Left forelimb (tissue), 1 donor: ENCODE results near the gene RAF1.

Experiments
- DNase-seq: peaks from one replicate; pipeline ENCODE4 v3.0.0-alpha.2; 2018; ENCODE audit warnings: low spot score

The RAF1 gene

GRCh38 chr3:12591456-12591855 is 72.5 kb downstream of the RAF1 start:
- no peak for DNase-seq

- no peak for DNase-seq
Measured at GRCh38 chr3:12590096-12590495, 73.8 kb downstream of the RAF1 start.

GRCh38 chr3:12588039-12589009 is 75.6 kb downstream of the RAF1 start:
- no peak for DNase-seq

- DNase-seq: no peak
Measured at GRCh38 chr3:12586403-12586802, 77.5 kb downstream of the RAF1 start.

- DNase-seq: no peak
Measured at GRCh38 chr3:12585970-12586369, 77.9 kb downstream of the RAF1 start.

GRCh38 chr3:12585181-12585580 is 78.7 kb downstream of the RAF1 start:
- DNase-seq: no peak

GRCh38 chr3:12584083-12584482 is 79.8 kb downstream of the RAF1 start:
- DNase-seq: no peak

- no peak for DNase-seq
Measured at GRCh38 chr3:12583280-12583679, 80.6 kb downstream of the RAF1 start.

- DNase-seq: no peak
Measured at GRCh38 chr3:12582730-12583129, 81.2 kb downstream of the RAF1 start.

- DNase-seq: no peak
Measured at GRCh38 chr3:12579905-12580304, 84.0 kb downstream of the RAF1 start.

- DNase-seq: no peak
Measured at GRCh38 chr3:12579456-12579855, 84.5 kb downstream of the RAF1 start.

- no peak for DNase-seq
Measured at GRCh38 chr3:12578742-12579141, 85.2 kb downstream of the RAF1 start.

- no peak for DNase-seq
Measured at GRCh38 chr3:12577379-12577778, 86.5 kb downstream of the RAF1 start.

- DNase-seq: no peak
Measured at GRCh38 chr3:12574661-12575060, 89.3 kb downstream of the RAF1 start.

- no peak for DNase-seq
Measured at GRCh38 chr3:12574131-12574530, 89.8 kb downstream of the RAF1 start.

GRCh38 chr3:12571986-12572385 is 91.9 kb downstream of the RAF1 start:
- DNase-seq: no peak

GRCh38 chr3:12569836-12570235 is 94.1 kb downstream of the RAF1 start:
- DNase-seq: no peak

GRCh38 chr3:12568747-12569146 is 95.2 kb downstream of the RAF1 start:
- no peak for DNase-seq

- no peak for DNase-seq
Measured at GRCh38 chr3:12566976-12567375, 96.9 kb downstream of the RAF1 start.

GRCh38 chr3:12562451-12562850 is 101.5 kb downstream of the RAF1 start:
- no peak for DNase-seq

GRCh38 chr3:12561397-12561796 is 102.5 kb downstream of the RAF1 start:
- no peak for DNase-seq

- DNase-seq: no peak
Measured at GRCh38 chr3:12560505-12561190, 103.3 kb downstream of the RAF1 start.

GRCh38 chr3:12559520-12559919 is 104.4 kb downstream of the RAF1 start:
- DNase-seq: no peak
